GM18505 (cell line): ENCODE measurements around the gene KLF5.

ENCODE experiments used
- ATAC-seq: cut with Tn5 transposase; IDR thresholded peaks from one replicate; pipeline ENCODE4 v1.9.1; 2021; ENCODE audit not compliant: unreplicated experiment
- POLR2A ChIP-seq: IDR thresholded peaks from 4 replicates; pipeline ENCODE4 v1.6.1; 2011; ENCODE audit warnings: borderline replicate concordance; ENCODE audit not compliant: insufficient read depth, insufficient read length; ENCODE audit errors: extremely low read depth

KLF5 gene

DNA sequence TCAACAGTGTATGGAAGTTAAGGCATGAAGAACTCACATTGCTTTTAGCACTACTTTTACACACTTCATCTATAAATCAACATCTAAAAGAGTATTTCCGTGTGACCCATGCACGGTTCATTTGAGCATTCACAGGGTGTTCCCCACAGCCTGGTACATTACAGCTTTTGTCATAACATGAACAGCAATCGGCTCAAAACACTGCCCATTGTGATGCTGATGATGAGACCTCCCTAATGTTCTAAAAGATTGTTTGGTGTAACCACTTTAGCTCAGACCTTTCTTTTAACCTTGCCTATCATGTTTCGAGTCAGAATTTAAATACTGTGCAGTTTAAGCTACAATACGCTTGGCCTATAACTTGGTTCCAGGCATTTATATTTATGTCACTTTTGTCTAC lies 4.1 kb upstream of the KLF5 start:
- TF ChIP-seq POLR2A, result no peak
- no peak for ATAC-seq

DNA sequence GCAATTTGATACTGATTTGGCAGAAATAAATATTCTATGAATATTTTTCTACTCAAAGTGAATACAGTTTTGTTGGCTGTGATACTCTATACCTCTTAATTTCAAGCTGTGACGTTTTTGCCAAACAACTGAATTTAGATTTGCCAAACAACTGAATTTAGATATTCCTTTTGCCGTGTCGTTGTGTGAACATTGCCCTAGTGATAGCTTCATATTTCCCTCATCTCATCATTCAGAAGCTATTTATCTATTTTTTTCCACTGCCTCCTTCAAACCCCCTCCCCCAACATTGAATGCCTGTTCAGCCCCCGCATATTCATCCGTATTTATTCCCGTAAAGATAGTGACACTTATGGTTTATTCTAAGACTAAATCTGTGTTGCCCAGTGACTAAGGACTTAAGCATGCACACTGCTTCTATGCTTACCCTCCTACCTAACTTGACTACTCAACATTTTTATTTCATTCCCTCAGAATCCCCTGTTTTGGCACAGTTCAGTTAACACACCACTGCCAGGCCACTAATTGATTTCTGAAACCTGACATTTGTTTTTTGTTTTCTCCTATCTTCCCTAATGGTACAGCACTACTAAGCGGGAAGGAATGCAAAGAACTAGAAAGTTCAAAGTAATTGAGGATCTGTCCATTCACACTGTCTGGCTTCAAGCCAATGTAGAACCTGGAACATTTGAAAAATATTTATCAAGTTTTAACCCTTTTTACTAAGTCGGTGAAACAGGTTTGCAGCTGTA lies 2.8 kb upstream of the KLF5 start:
- ATAC-seq, result no peak
- TF ChIP-seq POLR2A, result no peak

GRCh38 chr13:73056565-73056962 lies 2.2 kb upstream of the KLF5 start:
- TF ChIP-seq POLR2A, result no peak
- no peak for ATAC-seq

GRCh38 chr13:73057284-73058063 lies 1.3 kb upstream of the KLF5 start:
- TF ChIP-seq POLR2A, result no peak
- no peak for ATAC-seq

- ATAC-seq, result no peak
- no peak for TF ChIP-seq POLR2A
These were observed 816 bp upstream of the KLF5 start for GRCh38 chr13:73058064-73058313.

GRCh38 chr13:73058432-73058735 lies 421 bp upstream of the KLF5 start:
- ATAC-seq, result peak; percentile 21
- no peak for TF ChIP-seq POLR2A

DNA sequence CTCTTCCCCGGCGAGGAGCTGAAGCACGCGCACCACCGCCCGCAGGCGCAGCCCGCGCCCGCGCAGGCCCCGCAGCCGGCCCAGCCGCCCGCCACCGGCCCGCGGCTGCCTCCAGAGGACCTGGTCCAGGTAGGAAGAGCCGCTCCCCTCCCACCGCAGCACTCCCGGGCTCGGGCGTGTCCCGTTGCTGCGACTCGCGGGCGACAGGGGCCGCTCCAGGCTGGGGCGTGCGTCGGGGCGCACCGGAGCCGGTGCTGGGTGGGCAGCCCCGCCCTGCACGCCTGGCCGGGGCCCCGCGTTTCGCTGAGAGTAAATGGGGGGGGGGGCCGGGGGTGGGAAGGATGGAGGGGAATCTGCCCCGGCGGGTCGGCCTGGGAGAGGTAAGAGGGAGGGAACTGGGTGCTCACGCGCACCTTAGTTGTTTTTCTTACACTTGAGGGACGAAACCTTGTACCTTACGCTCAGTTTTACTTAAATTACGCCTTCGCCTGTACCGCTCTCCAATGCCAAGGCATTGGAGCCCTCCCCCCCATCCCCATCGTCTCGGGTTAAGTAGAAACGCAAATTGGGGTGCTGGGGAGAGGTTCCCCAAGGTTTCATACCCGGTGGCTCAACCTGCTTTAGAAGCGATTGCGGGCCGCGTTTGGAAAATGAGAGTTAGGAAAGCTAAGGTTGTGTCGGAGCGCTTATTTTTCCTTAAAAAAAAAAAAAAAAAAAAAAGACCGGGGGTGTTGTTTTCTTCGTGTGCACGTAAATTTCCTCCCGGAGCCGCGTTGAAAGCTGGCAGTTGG lies 850 bp downstream of the KLF5 start:
- TF ChIP-seq POLR2A, result no peak
- peak; percentile 38 for ATAC-seq

DNA sequence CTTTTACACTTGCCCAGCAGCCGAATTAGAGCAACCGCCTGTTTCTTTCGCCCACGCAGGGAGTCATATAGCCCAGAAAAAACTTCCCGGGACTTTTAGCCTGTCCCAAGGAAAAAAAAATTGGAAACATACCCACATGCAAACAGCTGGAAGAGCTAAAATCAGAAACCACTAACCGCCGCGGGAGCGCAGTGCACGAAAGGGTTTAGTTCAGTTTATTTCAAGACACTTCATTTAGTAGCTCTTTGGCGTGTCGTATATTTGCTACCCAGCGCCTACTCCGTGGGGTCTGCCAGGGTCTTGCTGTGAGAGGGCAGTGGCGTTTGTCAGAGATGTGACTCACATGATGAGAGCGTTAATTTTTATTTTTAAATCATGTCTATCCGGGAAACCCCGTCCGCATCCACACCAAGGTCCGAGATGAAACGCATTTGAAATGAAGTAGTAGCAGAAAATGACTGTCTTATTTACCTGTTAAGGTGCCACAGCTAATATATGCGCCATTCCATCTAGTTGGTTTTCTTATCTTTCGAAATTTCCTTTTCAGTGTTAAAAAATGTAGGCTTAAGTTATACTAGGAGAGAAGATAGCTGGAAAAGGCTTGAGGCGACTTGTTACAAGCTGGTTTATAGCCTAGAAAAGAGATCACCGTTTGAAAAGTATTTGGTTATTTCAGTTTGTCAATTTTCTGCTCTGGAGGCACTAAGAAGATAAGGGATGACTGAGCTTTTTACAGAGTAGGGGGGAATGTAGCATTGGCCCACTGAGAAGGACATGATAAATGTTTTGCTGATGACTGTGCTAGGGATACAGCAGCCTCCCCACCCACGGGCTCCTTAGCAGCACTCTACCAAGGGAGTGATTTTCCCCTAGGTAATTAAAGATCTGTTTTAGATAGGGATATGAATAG lies 1.7 kb downstream of the KLF5 start:
- no peak for ATAC-seq
- no peak for TF ChIP-seq POLR2A

DNA sequence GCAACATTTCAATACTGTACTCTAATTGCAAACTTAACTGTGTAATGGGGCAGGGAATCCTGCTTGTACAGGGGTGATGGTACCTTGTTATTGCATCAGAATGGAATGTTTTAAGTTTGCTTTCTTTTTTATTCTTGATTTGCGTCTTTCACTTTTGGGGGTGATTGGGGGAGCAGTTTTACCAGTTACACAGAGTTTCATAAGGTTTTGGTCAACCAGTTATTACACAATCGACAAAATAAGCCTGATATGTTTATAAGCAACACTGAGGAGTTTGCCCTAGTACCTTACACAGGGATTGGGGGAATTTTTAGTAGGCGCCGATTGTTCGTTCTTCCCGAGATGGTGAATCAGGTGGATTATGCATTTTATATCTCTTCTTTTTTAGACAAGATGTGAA lies 2.7 kb downstream of the KLF5 start:
- no peak for TF ChIP-seq POLR2A
- ATAC-seq, result no peak

DNA sequence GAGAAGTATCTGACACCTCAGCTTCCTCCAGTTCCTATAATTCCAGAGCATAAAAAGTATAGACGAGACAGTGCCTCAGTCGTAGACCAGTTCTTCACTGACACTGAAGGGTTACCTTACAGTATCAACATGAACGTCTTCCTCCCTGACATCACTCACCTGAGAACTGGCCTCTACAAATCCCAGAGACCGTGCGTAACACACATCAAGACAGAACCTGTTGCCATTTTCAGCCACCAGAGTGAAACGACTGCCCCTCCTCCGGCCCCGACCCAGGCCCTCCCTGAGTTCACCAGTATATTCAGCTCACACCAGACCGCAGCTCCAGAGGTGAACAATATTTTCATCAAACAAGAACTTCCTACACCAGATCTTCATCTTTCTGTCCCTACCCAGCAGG lies 3.1 kb downstream of the KLF5 start:
- no peak for ATAC-seq
- no peak for TF ChIP-seq POLR2A

DNA sequence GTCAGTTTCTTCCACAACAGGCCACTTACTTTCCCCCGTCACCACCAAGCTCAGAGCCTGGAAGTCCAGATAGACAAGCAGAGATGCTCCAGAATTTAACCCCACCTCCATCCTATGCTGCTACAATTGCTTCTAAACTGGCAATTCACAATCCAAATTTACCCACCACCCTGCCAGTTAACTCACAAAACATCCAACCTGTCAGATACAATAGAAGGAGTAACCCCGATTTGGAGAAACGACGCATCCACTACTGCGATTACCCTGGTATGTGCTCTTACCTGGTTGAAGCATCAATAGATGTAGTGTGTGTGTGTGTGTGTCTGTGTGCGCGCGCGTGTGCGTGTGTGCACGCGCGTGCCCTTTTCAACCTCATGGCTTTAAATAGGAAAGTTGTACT lies 3.7 kb downstream of the KLF5 start:
- no peak for TF ChIP-seq POLR2A
- ATAC-seq, result no peak

- no peak for TF ChIP-seq POLR2A
- no peak for ATAC-seq
These were observed 4.4 kb downstream of the KLF5 start for GRCh38 chr13:73063166-73063565.

DNA sequence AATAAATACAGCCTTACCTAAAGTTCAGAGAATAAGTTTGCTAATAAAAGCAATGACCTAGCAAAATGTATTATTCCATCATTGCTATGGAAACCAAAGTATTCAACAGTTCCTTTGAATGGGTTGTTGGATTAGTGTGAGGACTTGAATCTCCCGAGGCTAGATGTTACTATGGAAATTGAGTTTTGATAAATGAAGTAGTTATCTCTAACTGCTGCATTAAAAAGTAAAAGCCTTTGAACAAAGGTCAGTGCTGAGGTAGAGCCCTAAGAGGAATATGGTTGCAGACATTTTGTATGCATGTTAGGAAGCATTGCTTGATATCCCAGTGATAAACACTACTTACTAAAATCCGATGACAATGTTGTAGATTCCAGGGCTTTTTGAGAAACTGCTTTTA lies 6.2 kb downstream of the KLF5 start:
- ATAC-seq, result no peak
- no peak for TF ChIP-seq POLR2A
